ENCODE results near the gene TMED5.

Gene TMED5

DNA sequence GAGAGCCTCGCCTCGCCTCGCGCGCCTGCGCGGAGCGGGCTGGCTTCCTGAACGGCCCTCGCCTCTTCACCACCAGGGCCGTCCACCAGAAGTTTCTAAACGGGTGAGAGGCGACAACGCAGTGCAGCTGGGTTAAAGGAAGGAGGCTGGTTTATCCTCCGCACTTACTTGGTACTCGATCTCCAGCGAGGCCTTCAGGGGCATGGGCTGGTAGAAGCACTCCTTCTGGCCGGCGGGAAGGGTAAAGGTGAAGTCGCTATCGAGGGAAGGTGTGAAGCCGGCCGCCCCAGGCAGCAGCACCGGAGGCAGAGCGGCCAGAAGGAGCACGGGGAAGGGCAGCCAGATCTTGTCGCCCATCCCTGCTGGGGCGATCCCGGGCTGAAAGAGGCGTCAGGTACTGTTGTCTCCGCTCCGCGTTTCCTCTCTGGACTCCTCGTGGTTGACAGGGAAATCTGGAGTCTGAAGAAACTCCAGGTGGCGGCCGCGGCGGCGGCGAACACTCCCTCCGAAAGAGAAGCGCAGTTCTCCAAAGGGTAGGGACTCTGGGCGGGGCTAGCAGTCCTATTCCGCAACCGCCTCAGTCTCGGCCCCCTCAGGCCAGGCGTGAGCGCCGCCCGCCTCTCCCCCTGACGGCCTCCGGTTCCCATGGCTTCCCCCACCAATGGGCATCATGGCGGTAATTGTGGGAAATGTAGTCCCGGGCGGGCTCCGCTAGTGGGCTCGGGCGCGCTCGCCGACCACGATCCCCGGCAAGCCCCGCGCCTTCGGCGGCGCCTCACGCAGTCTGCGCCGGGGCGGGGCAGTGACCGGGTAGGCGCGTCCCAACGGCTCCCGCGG lies at the start of gene TMED5:
TSS of gene TMED5 (minus strand) at position 528 of the 837 bp plus-strand sequence. CDS start at position 357, 171 bp downstream.
- ChIA-PET POLR2A (interaction anchor here (1.3 to 3.6 kb wide), 2 partner anchors 101 to 166 kb away, joined by 3 to 16 read pairs; partner anchors contain the start of gene MTF2), CTCF (no interaction called here)
- peak within 1 kb of the TSS; percentile 98 for H3K4me3 ChIP-seq (ENCODE audit: low read depth, low read length)
- H3K4me1 ChIP-seq (ENCODE audit: control insufficient read depth, insufficient read depth, low read length): no peaks in the 10 kb centered on the region
- peak within 1 kb of the TSS; percentile 94 for H3K27ac ChIP-seq (ENCODE audit: extremely low read depth, low read depth, low read length)
- H3K9me3 ChIP-seq (ENCODE audit: control insufficient read depth, insufficient read depth, low read depth, low read length): no peaks in the 10 kb centered on the region
- H3K36me3 ChIP-seq (ENCODE audit: control insufficient read depth in 2 of 2, insufficient read depth in 1 of 2, low read length in 2 of 2): peaks cover 0 to 10% of the 10 kb centered on the region in 2 experiments; a peak in 1 of 3 replicates
- TF ChIP-seq, protein P1, sequence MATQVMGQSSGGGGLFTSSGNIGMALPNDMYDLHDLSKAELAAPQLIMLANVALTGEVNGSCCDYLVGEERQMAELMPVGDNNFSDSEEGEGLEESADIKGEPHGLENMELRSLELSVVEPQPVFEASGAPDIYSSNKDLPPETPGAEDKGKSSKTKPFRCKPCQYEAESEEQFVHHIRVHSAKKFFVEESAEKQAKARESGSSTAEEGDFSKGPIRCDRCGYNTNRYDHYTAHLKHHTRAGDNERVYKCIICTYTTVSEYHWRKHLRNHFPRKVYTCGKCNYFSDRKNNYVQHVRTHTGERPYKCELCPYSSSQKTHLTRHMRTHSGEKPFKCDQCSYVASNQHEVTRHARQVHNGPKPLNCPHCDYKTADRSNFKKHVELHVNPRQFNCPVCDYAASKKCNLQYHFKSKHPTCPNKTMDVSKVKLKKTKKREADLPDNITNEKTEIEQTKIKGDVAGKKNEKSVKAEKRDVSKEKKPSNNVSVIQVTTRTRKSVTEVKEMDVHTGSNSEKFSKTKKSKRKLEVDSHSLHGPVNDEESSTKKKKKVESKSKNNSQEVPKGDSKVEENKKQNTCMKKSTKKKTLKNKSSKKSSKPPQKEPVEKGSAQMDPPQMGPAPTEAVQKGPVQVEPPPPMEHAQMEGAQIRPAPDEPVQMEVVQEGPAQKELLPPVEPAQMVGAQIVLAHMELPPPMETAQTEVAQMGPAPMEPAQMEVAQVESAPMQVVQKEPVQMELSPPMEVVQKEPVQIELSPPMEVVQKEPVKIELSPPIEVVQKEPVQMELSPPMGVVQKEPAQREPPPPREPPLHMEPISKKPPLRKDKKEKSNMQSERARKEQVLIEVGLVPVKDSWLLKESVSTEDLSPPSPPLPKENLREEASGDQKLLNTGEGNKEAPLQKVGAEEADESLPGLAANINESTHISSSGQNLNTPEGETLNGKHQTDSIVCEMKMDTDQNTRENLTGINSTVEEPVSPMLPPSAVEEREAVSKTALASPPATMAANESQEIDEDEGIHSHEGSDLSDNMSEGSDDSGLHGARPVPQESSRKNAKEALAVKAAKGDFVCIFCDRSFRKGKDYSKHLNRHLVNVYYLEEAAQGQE (tag by site-specific recombination; IDR thresholded peaks at IDR 0.05): 0 out of 2 replicates have a peak, but pooled peaks have one; percentile 30
- TF ChIP-seq, protein P2, sequence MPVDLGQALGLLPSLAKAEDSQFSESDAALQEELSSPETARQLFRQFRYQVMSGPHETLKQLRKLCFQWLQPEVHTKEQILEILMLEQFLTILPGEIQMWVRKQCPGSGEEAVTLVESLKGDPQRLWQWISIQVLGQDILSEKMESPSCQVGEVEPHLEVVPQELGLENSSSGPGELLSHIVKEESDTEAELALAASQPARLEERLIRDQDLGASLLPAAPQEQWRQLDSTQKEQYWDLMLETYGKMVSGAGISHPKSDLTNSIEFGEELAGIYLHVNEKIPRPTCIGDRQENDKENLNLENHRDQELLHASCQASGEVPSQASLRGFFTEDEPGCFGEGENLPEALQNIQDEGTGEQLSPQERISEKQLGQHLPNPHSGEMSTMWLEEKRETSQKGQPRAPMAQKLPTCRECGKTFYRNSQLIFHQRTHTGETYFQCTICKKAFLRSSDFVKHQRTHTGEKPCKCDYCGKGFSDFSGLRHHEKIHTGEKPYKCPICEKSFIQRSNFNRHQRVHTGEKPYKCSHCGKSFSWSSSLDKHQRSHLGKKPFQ (tag by site-specific recombination; IDR thresholded peaks at IDR 0.05): peak; percentile 97
- TF ChIP-seq, protein P3, sequence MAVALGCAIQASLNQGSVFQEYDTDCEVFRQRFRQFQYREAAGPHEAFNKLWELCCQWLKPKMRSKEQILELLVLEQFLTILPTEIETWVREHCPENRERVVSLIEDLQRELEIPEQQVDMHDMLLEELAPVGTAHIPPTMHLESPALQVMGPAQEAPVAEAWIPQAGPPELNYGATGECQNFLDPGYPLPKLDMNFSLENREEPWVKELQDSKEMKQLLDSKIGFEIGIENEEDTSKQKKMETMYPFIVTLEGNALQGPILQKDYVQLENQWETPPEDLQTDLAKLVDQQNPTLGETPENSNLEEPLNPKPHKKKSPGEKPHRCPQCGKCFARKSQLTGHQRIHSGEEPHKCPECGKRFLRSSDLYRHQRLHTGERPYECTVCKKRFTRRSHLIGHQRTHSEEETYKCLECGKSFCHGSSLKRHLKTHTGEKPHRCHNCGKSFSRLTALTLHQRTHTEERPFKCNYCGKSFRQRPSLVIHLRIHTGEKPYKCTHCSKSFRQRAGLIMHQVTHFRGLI (tag by site-specific recombination; IDR thresholded peaks at IDR 0.05): no peak
- no peak for TF ChIP-seq ZNF473 (tag by site-specific recombination; IDR thresholded peaks at IDR 0.05)
- peak; percentile 71 for TF ChIP-seq ZBTB8A (tag by site-specific recombination; IDR thresholded peaks at IDR 0.05)
- peak; percentile 91 for TF ChIP-seq ZBTB17 (tag by site-specific recombination; IDR thresholded peaks at IDR 0.05)
- TF ChIP-seq ZNF121 (tag by site-specific recombination; IDR thresholded peaks at IDR 0.05): no peak
- no peak for TF ChIP-seq TCF7L2 (IDR thresholded peaks at IDR 0.05; ENCODE audit: borderline replicate concordance, low read depth, low read length)
- TF ChIP-seq BCL11B (tag by site-specific recombination; IDR thresholded peaks at IDR 0.05; ENCODE audit: low read depth): peak; percentile 41; the same call in 1 of the 2 replicates
- TF ChIP-seq ZNF785 (tag by site-specific recombination; IDR thresholded peaks at IDR 0.05): no peak
- TF ChIP-seq, protein P4, sequence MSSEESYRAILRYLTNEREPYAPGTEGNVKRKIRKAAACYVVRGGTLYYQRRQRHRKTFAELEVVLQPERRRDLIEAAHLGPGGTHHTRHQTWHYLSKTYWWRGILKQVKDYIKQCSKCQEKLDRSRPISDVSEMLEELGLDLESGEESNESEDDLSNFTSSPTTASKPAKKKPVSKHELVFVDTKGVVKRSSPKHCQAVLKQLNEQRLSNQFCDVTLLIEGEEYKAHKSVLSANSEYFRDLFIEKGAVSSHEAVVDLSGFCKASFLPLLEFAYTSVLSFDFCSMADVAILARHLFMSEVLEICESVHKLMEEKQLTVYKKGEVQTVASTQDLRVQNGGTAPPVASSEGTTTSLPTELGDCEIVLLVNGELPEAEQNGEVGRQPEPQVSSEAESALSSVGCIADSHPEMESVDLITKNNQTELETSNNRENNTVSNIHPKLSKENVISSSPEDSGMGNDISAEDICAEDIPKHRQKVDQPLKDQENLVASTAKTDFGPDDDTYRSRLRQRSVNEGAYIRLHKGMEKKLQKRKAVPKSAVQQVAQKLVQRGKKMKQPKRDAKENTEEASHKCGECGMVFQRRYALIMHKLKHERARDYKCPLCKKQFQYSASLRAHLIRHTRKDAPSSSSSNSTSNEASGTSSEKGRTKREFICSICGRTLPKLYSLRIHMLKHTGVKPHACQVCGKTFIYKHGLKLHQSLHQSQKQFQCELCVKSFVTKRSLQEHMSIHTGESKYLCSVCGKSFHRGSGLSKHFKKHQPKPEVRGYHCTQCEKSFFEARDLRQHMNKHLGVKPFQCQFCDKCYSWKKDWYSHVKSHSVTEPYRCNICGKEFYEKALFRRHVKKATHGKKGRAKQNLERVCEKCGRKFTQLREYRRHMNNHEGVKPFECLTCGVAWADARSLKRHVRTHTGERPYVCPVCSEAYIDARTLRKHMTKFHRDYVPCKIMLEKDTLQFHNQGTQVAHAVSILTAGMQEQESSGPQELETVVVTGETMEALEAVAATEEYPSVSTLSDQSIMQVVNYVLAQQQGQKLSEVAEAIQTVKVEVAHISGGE (tag by site-specific recombination; conservative IDR thresholded peaks at IDR 0.05; ENCODE audit: low read depth): peak; percentile 7; the same call in 1 of the 2 replicates
- peak; percentile 39 for TF ChIP-seq PRDM1 (tag by site-specific recombination; IDR thresholded peaks at IDR 0.05)
- TF ChIP-seq, protein P5, sequence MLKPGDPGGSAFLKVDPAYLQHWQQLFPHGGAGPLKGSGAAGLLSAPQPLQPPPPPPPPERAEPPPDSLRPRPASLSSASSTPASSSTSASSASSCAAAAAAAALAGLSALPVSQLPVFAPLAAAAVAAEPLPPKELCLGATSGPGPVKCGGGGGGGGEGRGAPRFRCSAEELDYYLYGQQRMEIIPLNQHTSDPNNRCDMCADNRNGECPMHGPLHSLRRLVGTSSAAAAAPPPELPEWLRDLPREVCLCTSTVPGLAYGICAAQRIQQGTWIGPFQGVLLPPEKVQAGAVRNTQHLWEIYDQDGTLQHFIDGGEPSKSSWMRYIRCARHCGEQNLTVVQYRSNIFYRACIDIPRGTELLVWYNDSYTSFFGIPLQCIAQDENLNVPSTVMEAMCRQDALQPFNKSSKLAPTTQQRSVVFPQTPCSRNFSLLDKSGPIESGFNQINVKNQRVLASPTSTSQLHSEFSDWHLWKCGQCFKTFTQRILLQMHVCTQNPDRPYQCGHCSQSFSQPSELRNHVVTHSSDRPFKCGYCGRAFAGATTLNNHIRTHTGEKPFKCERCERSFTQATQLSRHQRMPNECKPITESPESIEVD (tag by site-specific recombination; IDR thresholded peaks at IDR 0.05): no peak
- TF ChIP-seq, protein P6, sequence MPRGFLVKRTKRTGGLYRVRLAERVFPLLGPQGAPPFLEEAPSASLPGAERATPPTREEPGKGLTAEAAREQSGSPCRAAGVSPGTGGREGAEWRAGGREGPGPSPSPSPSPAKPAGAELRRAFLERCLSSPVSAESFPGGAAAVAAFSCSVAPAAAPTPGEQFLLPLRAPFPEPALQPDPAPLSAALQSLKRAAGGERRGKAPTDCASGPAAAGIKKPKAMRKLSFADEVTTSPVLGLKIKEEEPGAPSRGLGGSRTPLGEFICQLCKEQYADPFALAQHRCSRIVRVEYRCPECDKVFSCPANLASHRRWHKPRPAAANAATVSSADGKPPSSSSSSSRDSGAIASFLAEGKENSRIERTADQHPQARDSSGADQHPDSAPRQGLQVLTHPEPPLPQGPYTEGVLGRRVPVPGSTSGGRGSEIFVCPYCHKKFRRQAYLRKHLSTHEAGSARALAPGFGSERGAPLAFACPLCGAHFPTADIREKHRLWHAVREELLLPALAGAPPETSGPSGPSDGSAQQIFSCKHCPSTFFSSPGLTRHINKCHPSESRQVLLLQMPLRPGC (tag by site-specific recombination; IDR thresholded peaks at IDR 0.05): peak; percentile 22; the same call in 1 of the 2 replicates
- 0 out of 2 replicates have a peak, but pooled peaks have one; percentile 60 for TF ChIP-seq ZNF610 (tag by site-specific recombination; IDR thresholded peaks at IDR 0.05; ENCODE audit: borderline replicate concordance)
- TF ChIP-seq RBAK (tag by site-specific recombination; IDR thresholded peaks at IDR 0.05): no peak
- no peak for TF ChIP-seq ZNF426 (tag by site-specific recombination; IDR thresholded peaks at IDR 0.05)
- peak; percentile 78; the same call in 1 of the 2 replicates for TF ChIP-seq ZNF394 (tag by site-specific recombination; IDR thresholded peaks at IDR 0.05; ENCODE audit: borderline replicate concordance)
- TF ChIP-seq ZNF548 (tag by site-specific recombination; IDR thresholded peaks at IDR 0.05): no peak
- TF ChIP-seq ZFP37 (tag by site-specific recombination; IDR thresholded peaks at IDR 0.05): peak; percentile 80; the same call in 1 of the 2 replicates
- peak; percentile 9 for TF ChIP-seq ZBTB20 (tag by site-specific recombination; IDR thresholded peaks at IDR 0.05)
- TF ChIP-seq ZNF324 (tag by site-specific recombination; IDR thresholded peaks at IDR 0.05): peak; percentile 64
- TF ChIP-seq GLI4 (tag by site-specific recombination; IDR thresholded peaks at IDR 0.05): 0 out of 2 replicates have a peak, but pooled peaks have one; percentile 22
